ENCODE results near the gene LYSMD4.
A peak's percentile ranks its signal among the peaks of the same experiment; 100 is the strongest.
"Not testable (repeated sequence)": the region's sequence is repeated elsewhere in the genome, so short reads cannot be mapped to it uniquely, and the experiment has no call there.

The LYSMD4 gene

GRCh38 chr15:99733268-99734039, at the start of gene LYSMD4:
TSS of gene LYSMD4 (minus strand) at chr15:99733437. CDS start at chr15:99731999, 1,438 bp downstream.
- peak within 1 kb of the TSS; percentile 71 to 80 for H3K9ac ChIP-seq (ENCODE audit: low read depth in 1 of 2, low read length in 2 of 2)
- H3K36me3 ChIP-seq (ENCODE audit: control insufficient read depth in 1 of 2, insufficient read depth in 2 of 2, low read length in 2 of 2): peaks cover 0 to 9% of the 10 kb centered on the region in 2 donors
- H3K27ac ChIP-seq (ENCODE audit: low read depth, low read length): peak within 1 kb of the TSS; percentile 78
- H3K9me3 ChIP-seq (ENCODE audit: control insufficient read depth in 1 of 2, low read length in 2 of 2): no peaks in the 10 kb centered on the region
- H3K4me3 ChIP-seq (ENCODE audit: low read depth in 1 of 2, low read length in 2 of 2): peak within 1 kb of the TSS; percentile 74
- no peaks in the 10 kb centered on the region for H3K27me3 ChIP-seq (ENCODE audit: control insufficient read depth in 1 of 2, insufficient read depth in 2 of 2, low read length in 2 of 2)
- H3K4me1 ChIP-seq (ENCODE audit: control insufficient read depth in 1 of 2, insufficient read depth in 2 of 2, low read length in 2 of 2): peaks cover 6 to 15% of the 10 kb centered on the region in 2 donors

- not testable (repeated sequence) for H3K36me3 ChIP-seq (ENCODE audit: control insufficient read depth in 1 of 2, insufficient read depth in 2 of 2, low read length in 2 of 2); H3K27ac ChIP-seq (ENCODE audit: low read depth, low read length); H3K4me3 ChIP-seq (ENCODE audit: low read depth in 1 of 2, low read length in 2 of 2); H3K4me1 ChIP-seq (ENCODE audit: control insufficient read depth in 1 of 2, insufficient read depth in 2 of 2, low read length in 2 of 2); H3K27me3 ChIP-seq (ENCODE audit: control insufficient read depth in 1 of 2, insufficient read depth in 2 of 2, low read length in 2 of 2); H3K9me3 ChIP-seq (ENCODE audit: control insufficient read depth in 1 of 2, low read length in 2 of 2); H3K9ac ChIP-seq (ENCODE audit: low read depth in 1 of 2, low read length in 2 of 2)
Measured at GRCh38 chr15:99782029-99782428, 48.8 kb upstream of the LYSMD4 start.

- no peaks in the 10 kb centered on the region for H3K27me3 ChIP-seq (ENCODE audit: control insufficient read depth in 1 of 2, insufficient read depth in 2 of 2, low read length in 2 of 2)
- H3K9ac ChIP-seq (ENCODE audit: low read depth in 1 of 2, low read length in 2 of 2): no peak overlapping the region
- no peak overlapping the region for H3K27ac ChIP-seq (ENCODE audit: low read depth, low read length)
- no peaks in the 10 kb centered on the region for H3K36me3 ChIP-seq (ENCODE audit: control insufficient read depth in 1 of 2, insufficient read depth in 2 of 2, low read length in 2 of 2)
- no peaks in the 10 kb centered on the region for H3K9me3 ChIP-seq (ENCODE audit: control insufficient read depth in 1 of 2, low read length in 2 of 2)
- H3K4me1 ChIP-seq (ENCODE audit: control insufficient read depth in 1 of 2, insufficient read depth in 2 of 2, low read length in 2 of 2): no peaks in the 10 kb centered on the region
- H3K4me3 ChIP-seq (ENCODE audit: low read depth in 1 of 2, low read length in 2 of 2): no peak overlapping the region
Measured at GRCh38 chr15:99777144-99777543, 43.9 kb upstream of the LYSMD4 start.

- H3K9me3 ChIP-seq (ENCODE audit: control insufficient read depth in 1 of 2, low read length in 2 of 2): no peaks in the 10 kb centered on the region
- no peak overlapping the region for H3K27ac ChIP-seq (ENCODE audit: low read depth, low read length)
- H3K36me3 ChIP-seq (ENCODE audit: control insufficient read depth in 1 of 2, insufficient read depth in 2 of 2, low read length in 2 of 2): no peaks in the 10 kb centered on the region
- H3K9ac ChIP-seq (ENCODE audit: low read depth in 1 of 2, low read length in 2 of 2): no peak overlapping the region
- H3K4me1 ChIP-seq (ENCODE audit: control insufficient read depth in 1 of 2, insufficient read depth in 2 of 2, low read length in 2 of 2): no peaks in the 10 kb centered on the region
- no peaks in the 10 kb centered on the region for H3K27me3 ChIP-seq (ENCODE audit: control insufficient read depth in 1 of 2, insufficient read depth in 2 of 2, low read length in 2 of 2)
- no peak overlapping the region for H3K4me3 ChIP-seq (ENCODE audit: low read depth in 1 of 2, low read length in 2 of 2)
Measured at GRCh38 chr15:99764522-99764921, 31.3 kb upstream of the LYSMD4 start.

- no peak overlapping the region for H3K4me3 ChIP-seq (ENCODE audit: low read depth in 1 of 2, low read length in 2 of 2)
- no peak overlapping the region for H3K27ac ChIP-seq (ENCODE audit: low read depth, low read length)
- no peaks in the 10 kb centered on the region for H3K36me3 ChIP-seq (ENCODE audit: control insufficient read depth in 1 of 2, insufficient read depth in 2 of 2, low read length in 2 of 2)
- H3K9me3 ChIP-seq (ENCODE audit: control insufficient read depth in 1 of 2, low read length in 2 of 2): no peaks in the 10 kb centered on the region
- no peaks in the 10 kb centered on the region for H3K27me3 ChIP-seq (ENCODE audit: control insufficient read depth in 1 of 2, insufficient read depth in 2 of 2, low read length in 2 of 2)
- H3K4me1 ChIP-seq (ENCODE audit: control insufficient read depth in 1 of 2, insufficient read depth in 2 of 2, low read length in 2 of 2): no peaks in the 10 kb centered on the region
- H3K9ac ChIP-seq (ENCODE audit: low read depth in 1 of 2, low read length in 2 of 2): no peak overlapping the region
Measured at GRCh38 chr15:99763827-99764226, 30.6 kb upstream of the LYSMD4 start.

- Histone ChIP-seq H3K27ac (ENCODE audit: low read depth, low read length) (no peak overlapping the region), H3K9ac (ENCODE audit: low read depth in 1 of 2, low read length in 2 of 2) (no peak overlapping the region), H3K36me3 (ENCODE audit: control insufficient read depth in 1 of 2, insufficient read depth in 2 of 2, low read length in 2 of 2) (no peaks in the 10 kb centered on the region), H3K4me3 (ENCODE audit: low read depth in 1 of 2, low read length in 2 of 2) (no peak overlapping the region), H3K4me1 (ENCODE audit: control insufficient read depth in 1 of 2, insufficient read depth in 2 of 2, low read length in 2 of 2) (no peaks in the 10 kb centered on the region), H3K9me3 (ENCODE audit: control insufficient read depth in 1 of 2, low read length in 2 of 2) (no peaks in the 10 kb centered on the region), H3K27me3 (ENCODE audit: control insufficient read depth in 1 of 2, insufficient read depth in 2 of 2, low read length in 2 of 2) (no peaks in the 10 kb centered on the region)
Measured at GRCh38 chr15:99762288-99762687, 29.1 kb upstream of the LYSMD4 start.

- Histone ChIP-seq H3K4me1 (ENCODE audit: control insufficient read depth in 1 of 2, insufficient read depth in 2 of 2, low read length in 2 of 2) (no peaks in the 10 kb centered on the region), H3K27ac (ENCODE audit: low read depth, low read length) (no peak overlapping the region), H3K27me3 (ENCODE audit: control insufficient read depth in 1 of 2, insufficient read depth in 2 of 2, low read length in 2 of 2) (no peaks in the 10 kb centered on the region), H3K9me3 (ENCODE audit: control insufficient read depth in 1 of 2, low read length in 2 of 2) (no peaks in the 10 kb centered on the region), H3K36me3 (ENCODE audit: control insufficient read depth in 1 of 2, insufficient read depth in 2 of 2, low read length in 2 of 2) (no peaks in the 10 kb centered on the region), H3K4me3 (ENCODE audit: low read depth in 1 of 2, low read length in 2 of 2) (no peak overlapping the region), H3K9ac (ENCODE audit: low read depth in 1 of 2, low read length in 2 of 2) (no peak overlapping the region)
Measured at GRCh38 chr15:99755692-99756409, 22.6 kb upstream of the LYSMD4 start.

GRCh38 chr15:99753066-99753465, 19.8 kb upstream of the LYSMD4 start:
- Histone ChIP-seq H3K9ac (ENCODE audit: low read depth in 1 of 2, low read length in 2 of 2) (no peak overlapping the region), H3K4me3 (ENCODE audit: low read depth in 1 of 2, low read length in 2 of 2) (no peak overlapping the region), H3K36me3 (ENCODE audit: control insufficient read depth in 1 of 2, insufficient read depth in 2 of 2, low read length in 2 of 2) (no peaks in the 10 kb centered on the region), H3K27ac (ENCODE audit: low read depth, low read length) (no peak overlapping the region), H3K9me3 (ENCODE audit: control insufficient read depth in 1 of 2, low read length in 2 of 2) (no peaks in the 10 kb centered on the region), H3K4me1 (ENCODE audit: control insufficient read depth in 1 of 2, insufficient read depth in 2 of 2, low read length in 2 of 2) (no peaks in the 10 kb centered on the region), H3K27me3 (ENCODE audit: control insufficient read depth in 1 of 2, insufficient read depth in 2 of 2, low read length in 2 of 2) (no peaks in the 10 kb centered on the region)

- Histone ChIP-seq H3K36me3 (ENCODE audit: control insufficient read depth in 1 of 2, insufficient read depth in 2 of 2, low read length in 2 of 2) (no peaks in the 10 kb centered on the region), H3K9ac (ENCODE audit: low read depth in 1 of 2, low read length in 2 of 2) (no peak overlapping the region), H3K9me3 (ENCODE audit: control insufficient read depth in 1 of 2, low read length in 2 of 2) (no peaks in the 10 kb centered on the region), H3K4me3 (ENCODE audit: low read depth in 1 of 2, low read length in 2 of 2) (no peak overlapping the region), H3K27ac (ENCODE audit: low read depth, low read length) (no peak overlapping the region), H3K4me1 (ENCODE audit: control insufficient read depth in 1 of 2, insufficient read depth in 2 of 2, low read length in 2 of 2) (no peaks in the 10 kb centered on the region), H3K27me3 (ENCODE audit: control insufficient read depth in 1 of 2, insufficient read depth in 2 of 2, low read length in 2 of 2) (no peaks in the 10 kb centered on the region)
Measured at GRCh38 chr15:99752556-99752955, 19.3 kb upstream of the LYSMD4 start.

GRCh38 chr15:99750326-99750725, 17.1 kb upstream of the LYSMD4 start:
- not testable (repeated sequence) for H3K9ac ChIP-seq (ENCODE audit: low read depth in 1 of 2, low read length in 2 of 2); H3K9me3 ChIP-seq (ENCODE audit: control insufficient read depth in 1 of 2, low read length in 2 of 2); H3K27ac ChIP-seq (ENCODE audit: low read depth, low read length); H3K4me1 ChIP-seq (ENCODE audit: control insufficient read depth in 1 of 2, insufficient read depth in 2 of 2, low read length in 2 of 2); H3K36me3 ChIP-seq (ENCODE audit: control insufficient read depth in 1 of 2, insufficient read depth in 2 of 2, low read length in 2 of 2); H3K27me3 ChIP-seq (ENCODE audit: control insufficient read depth in 1 of 2, insufficient read depth in 2 of 2, low read length in 2 of 2); H3K4me3 ChIP-seq (ENCODE audit: low read depth in 1 of 2, low read length in 2 of 2)
